NCI-H146 (cell line): Measurements from ENCODE around the gene GALR1.
"Not testable (repeated sequence)": the region's sequence is repeated elsewhere in the genome, so short reads cannot be mapped to it uniquely, and the experiment has no call there.

Experiments used
- DNase-seq: peaks from one replicate; lab custom pipeline; 2025; lab: John Stamatoyannopoulos, UW

The GALR1 gene

DNA sequence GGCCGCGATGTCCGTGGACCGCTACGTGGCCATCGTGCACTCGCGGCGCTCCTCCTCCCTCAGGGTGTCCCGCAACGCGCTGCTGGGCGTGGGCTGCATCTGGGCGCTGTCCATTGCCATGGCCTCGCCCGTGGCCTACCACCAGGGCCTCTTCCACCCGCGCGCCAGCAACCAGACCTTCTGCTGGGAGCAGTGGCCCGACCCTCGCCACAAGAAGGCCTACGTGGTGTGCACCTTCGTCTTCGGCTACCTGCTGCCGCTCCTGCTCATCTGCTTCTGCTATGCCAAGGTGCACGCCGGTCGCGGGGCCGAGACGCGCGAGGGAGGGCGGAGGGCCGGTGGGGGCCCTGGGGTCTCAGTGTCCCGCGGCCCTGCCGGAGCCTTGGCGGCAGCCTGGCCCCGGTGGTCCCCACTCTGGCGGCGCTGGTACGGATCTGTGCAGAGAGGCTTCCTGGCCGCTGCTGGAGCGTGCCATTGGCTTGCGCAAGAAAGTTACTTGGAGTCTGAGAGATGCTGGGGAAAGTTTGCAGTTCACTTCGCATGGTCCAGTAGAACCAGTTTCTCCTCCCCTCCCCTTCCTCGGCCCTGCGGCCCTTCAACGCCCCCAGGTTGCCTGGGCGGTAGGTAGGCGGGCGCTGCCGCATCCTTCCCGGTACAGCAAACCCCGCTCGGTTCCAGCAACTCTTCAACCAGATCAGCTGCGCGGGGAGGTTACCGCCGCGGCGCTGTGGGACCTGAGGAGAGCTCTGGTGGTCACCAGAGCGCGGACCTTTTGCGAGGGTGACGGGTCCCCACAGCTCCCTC is 1.5 kb downstream of the GALR1 start:
- no peak for DNase-seq

DNA sequence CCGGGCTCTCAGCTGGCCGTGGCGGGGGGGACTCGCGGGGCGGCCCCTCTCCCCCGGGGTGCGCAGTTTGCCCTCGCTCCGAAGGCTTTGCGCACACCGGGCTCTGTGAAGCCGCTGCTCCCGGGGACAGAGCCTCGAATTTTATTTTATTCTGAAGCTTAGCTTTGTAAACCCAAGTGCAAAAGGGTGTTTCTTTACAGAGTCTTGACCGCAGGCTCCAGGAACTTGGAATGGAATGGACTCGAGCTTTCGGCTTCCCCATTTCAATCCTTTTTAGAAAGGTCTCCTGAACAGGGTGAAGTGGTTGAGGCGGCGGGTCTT is 2.0 kb downstream of the GALR1 start:
- DNase-seq = no peak

DNA sequence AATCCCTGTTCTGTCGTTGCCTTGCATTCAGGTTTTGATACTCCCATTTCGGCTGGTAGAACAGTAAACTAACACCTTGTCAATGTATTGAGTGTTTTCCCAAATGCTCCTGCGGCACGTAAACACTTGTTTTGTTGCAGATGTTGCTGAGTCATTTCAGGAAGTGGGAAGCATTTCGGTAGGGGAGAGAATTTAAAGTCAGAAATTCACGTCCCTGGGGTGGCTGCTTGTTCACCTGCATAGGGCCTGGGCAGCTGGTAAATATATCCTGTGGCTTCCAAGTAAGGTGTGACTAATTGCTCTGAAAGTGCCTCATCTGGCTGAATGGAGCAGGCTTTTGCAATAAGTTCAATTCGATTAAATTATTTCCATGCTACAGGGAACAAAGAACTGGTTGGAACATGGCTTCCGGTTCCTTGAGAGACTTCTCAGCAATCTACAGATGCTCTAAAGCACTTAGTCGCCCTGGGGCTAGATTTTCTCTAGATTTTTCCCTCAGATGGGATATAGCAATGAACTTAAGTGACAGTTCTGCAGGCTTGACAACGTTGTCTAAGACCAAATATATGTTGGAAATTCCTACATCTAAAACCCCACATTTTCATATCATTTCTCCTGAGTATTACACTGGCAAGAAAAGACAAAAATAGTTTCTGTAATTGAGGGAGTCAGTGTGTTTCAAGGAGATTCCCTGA is 5.2 kb downstream of the GALR1 start:
- DNase-seq = peak; percentile 97

DNA sequence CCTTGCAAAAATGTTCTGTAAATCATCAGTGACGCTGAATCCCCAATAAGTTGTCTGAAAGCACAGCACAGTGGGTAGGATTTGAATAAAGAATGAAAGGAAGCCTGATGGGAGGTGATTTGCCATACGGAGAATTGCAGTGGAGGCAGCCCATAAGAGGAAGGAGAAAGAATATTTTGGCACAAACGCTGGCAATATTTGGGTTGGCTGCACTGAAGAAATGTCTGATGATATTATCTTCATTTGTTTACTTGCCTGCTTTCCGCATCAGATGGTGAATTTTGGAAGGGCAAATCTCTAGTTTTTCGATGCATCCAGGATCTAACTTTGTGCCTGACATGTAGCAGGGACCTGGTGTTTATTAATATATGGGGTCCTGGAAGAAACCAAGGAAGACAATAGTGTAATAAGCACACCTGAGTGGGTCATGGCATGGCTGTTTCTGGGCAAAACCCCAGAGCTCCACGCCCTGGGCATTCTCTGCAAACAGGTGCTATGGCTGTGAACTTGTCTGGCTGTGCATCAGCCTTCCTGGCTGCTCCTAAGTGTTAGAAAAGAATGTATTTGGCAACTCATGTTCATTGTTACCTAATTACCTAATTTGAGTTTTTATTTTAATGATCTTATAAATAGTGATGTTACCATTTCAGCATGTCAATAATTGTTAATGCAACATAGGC is 5.9 kb downstream of the GALR1 start:
- peak; percentile 41 for DNase-seq

DNA sequence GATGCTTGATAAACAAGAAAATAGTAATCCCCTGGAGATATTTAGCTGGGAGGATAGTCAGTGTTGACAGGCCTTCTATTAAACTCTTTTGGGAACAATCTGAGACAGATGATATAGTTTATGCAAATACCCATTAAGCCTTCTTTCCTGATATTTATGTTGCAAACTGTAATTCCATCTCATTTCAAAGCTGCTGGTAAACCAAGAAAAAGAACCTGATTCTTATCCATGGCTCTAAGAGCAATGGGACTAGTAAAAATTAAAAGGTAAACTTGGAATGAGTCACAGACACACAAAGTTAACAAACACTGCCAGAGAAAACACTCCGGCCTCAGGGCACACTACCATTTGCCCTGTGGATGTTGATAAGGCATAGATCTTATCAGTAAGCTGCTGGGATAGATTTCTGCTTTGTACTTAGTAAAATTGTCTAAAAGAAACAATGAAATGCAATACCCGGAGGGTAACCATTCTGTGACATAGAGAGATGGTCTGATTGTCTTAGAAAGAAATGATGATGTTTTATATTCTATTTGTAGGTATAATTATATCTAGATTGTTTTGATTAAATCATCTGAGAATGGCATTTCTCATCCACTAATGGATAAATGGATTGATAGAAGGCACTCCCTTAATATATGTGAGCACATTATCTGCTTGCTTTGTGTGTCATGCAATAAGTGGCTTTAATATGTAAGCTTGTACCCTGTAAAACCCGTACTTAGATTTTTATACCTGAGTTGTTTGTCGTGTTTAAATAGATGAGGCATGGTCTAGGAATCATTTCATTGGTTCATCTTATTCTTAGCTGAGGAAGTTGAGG is 13.2 kb downstream of the GALR1 start:
- DNase-seq = peak; percentile 98

DNA sequence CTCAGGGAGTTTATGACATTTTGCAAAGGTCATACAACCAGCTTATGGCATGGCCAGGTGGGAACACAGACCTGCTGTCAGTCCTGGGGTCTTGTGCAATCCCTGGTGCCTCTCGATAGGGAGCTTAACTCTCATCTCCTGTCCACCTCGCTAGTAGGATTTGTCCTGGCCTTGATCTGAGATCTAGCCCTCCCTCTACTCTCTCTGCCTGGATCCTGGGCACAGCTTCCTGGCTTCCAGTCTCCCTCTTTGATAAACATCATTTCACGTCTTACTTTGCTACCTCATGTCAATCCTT is 13.8 kb downstream of the GALR1 start:
- peak; percentile 83 for DNase-seq

- no peak for DNase-seq
These were observed 18.3 kb downstream of the GALR1 start for GRCh38 chr18:77267969-77268368.

- DNase-seq = no peak
These were observed 18.8 kb downstream of the GALR1 start for GRCh38 chr18:77268456-77268855.

DNA sequence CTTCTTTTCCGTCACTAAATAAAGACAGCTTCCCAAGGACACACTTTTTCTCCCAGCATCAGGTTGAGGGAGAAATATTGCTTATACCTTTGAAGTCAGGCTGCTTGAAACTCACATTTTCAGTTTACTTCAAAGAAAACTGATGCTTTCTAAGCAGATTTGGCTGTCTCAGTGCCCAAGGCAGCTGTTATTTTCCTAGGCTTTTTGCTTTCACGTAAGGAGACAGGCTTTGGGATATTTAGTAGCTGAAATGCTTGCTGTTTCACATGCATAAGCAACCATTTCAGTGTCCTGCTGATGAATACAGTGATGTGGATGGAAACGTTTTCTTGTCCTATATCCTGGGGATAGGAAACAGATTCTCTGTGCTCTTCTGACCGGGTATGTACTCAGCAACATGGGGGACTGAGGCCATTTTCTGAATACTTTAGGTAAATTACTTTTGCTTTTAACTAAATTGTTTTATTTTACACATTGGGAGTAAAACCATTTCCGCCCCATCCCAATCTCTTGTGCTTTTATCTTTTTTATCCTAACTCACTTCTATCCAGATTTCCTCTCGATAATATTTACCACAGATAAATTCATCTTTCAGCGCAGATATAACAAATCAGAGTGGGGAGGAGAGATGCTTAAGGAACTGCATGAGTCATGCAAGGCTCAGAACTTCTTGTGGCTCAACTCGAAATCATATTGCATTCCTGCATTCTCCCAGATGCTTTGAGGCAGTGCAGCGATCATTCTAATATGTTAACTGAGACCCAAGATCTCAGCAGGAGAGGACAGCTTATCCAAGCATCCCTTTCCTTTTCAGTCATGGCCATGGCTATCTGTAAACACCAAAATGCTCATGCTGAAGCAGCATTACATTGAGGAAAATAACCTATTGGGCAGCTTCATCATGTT is 22.2 kb downstream of the GALR1 start:
- peak; percentile 47 for DNase-seq

- DNase-seq = not testable (repeated sequence)
These were observed 41.2 kb downstream of the GALR1 start for GRCh38 chr18:77290841-77291240.

GRCh38 chr18:77298172-77298571 is 48.5 kb downstream of the GALR1 start:
- peak; percentile 16 for DNase-seq

- no peak for DNase-seq
These were observed 50.1 kb downstream of the GALR1 start for GRCh38 chr18:77299706-77300105.

DNA sequence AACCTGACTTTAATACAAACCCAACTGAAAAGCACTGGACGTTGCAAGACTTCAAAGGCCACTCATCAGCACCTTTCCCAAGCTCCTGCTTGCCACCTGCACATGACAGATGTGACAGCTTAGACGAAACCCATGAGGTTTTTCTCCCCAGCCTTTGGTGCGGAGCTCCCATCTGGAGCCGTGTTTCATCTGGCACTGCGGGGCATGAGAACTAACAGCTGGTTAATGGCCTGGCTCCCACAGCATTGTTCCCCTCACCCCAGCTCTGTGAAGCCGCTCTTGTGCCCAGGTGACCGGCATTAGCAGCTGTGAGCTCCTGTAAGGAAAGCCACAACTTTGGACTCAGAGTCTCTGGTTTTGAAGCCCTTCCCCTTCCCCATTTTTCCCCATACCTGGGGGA is 50.9 kb downstream of the GALR1 start:
- DNase-seq = no peak

- no peak for DNase-seq
These were observed 54.6 kb downstream of the GALR1 start for GRCh38 chr18:77304268-77304667.

DNA sequence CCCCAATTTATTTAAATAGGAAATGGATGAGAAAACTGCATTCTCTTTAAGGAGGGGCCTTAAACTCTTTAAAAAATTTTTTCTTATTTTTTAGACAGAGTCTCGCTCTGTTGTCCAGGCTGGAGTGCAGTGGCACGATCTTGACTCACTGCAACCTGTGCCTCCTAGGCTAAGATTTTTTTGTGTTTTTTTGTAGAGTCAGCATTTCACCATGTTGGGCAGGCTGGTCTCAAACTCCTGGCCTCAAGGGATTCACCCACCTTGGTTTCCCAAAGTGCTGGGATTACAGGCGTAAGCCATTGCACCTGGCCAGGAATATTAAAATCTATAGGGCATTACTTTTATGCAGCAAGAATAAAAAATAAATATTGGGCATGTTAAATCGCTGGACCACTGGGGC is 56.0 kb downstream of the GALR1 start:
- DNase-seq = no peak

DNA sequence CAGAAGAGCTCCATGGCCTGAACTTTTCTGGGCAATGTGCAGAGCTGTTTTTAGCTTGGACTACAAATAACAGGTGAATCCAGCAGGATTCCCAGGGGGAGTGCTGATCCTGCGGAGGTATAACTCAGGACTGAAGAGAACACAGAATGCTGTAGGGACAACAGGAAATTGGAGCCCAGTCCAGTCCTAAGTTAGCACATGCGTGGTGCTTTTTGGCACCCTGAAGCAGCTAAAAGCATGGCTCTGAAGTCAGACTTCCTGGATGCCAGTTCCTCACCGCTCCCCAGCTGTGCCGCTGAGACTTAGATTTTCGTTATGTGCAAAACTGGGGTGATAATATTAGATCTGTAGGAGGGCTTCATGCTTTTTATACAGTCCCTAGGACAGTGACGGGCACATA is 58.6 kb downstream of the GALR1 start:
- DNase-seq = no peak

DNA sequence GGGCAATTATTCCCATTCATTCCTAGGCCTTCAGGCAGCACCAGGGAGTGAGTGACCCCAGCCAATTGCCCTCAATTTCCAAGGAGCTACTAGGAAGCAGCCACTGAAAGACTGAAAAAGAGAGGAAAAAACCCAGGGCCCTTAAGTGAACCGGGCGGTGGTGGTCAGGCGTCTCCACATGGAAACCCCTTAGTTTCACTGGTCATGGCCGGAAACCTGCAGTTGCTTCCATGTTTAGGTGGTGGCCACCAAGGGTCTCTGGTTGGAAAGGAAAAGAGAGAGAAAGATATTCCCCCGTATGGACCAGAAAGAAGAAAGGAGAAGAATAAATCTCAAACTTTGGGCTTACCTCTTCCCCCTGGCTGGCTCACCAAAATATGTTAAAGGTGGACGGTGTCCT is 64.9 kb downstream of the GALR1 start:
- DNase-seq = no peak

DNA sequence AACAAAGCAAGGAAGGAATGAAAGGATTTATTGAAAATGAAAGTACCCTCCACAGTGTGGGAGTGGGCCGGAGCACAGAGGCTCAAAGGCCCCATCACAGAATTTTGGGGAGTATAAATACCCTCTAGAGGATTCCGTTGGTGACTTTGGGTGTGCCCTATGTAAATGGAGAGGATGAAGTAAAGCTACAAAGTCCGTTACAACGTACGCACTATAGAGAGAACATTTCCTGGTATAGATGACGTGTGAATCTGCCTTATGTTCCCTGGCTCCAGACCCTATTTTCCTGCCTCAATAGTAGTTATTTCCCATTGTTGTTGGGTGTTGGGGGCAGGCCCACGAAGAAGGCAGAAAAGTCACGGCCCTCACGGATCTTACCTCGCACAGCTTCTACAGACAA is 65.3 kb downstream of the GALR1 start:
- no peak for DNase-seq

DNA sequence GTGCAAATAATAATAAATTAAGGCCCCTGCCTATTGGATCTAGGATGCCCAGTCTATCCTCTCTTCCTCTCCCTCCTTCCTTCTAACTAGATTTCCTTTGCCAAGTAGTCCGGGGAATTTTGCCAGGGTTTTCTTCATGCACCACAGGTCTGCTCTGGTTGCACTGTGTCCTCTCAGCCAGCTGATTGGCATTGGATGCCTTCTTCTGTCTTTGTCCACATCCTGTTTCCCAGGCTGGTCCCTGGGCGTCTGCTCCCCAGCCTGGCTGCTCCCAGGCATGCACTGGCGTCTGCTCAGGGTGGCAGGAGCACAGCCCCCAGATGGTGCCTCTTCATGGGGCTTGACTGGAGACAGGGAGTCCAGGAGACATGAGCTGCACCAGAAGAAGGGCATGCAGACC is 66.4 kb downstream of the GALR1 start:
- DNase-seq = no peak

GRCh38 chr18:77316641-77317040 is 67.0 kb downstream of the GALR1 start:
- DNase-seq = no peak

DNA sequence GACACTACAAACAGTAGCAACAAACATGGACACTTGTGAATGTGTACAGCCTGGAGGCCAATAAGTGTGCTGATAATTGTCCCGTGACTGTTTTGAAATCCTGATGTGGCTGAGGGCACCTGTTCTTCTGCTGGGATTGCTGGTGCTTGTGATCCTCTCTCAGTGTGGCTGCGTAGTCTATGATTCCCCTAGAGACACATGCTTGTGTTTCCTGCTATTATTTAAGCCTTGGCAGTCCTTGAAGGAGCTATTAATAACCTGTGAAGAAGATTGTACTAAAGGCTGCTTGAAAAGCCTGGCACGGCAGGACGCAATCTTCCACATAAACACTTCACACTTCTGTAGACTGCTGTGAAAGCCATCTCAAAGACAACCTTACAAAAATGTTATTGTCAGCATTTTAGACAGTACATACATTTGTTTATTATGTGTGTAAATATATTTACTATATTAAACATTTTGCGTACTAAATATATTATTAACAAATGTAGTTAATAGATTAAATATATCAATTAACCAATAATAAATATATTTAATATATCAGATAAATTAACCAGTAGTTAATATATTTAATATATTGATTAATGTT is 71.4 kb downstream of the GALR1 start:
- no peak for DNase-seq
